IMR-90 (cell line): ENCODE measurements around the gene SLC6A11. TPM values are rescaled to one million over a fixed set of nuclear protein-coding genes. Genes with fewer than 3 reads are reported as not detected.

ENCODE experiments used
- ATAC-seq: fragments of 200-7000 bp; cut with Tn5 transposase; 2 replicates; pipeline ENCODE4 v1.9.1; 2020; ENCODE audit warnings: low read depth, mild to moderate bottlenecking, moderate library complexity
- BruUV-seq: library from RNA; stranded (reverse); fragments of 400-500 nt; replicated peaks from 2 replicates; lab custom pipeline; 2021; lab: Mats Ljungman, UMichigan
- CTCF ChIA-PET: fragments of 300-600 bp; formaldehyde crosslinking; extraction: SDS; loops from one replicate; lab custom pipeline; 2021; ENCODE audit warnings: antibody characterized with exemption; lab: Yijun Ruan, JAX
- POLR2A ChIA-PET: fragments of 300-600 bp; sonication (Branson Sonifier 250); formaldehyde crosslinking; loops from one replicate; lab custom pipeline; 2022; ENCODE audit warnings: antibody characterized with exemption; ENCODE audit not compliant: unreplicated experiment; lab: Charles Lee
- DNase-seq: peaks from one replicate; pipeline ENCODE4 v3.0.0; 2013
- H2AFZ ChIP-seq: replicated peaks from 2 replicates; pipeline ENCODE3; 2013; ENCODE audit warnings: low read length, mild to moderate bottlenecking; ENCODE audit not compliant: poor library complexity
- H2AK5ac ChIP-seq: 2 replicates; pipeline ENCODE4 v1.6.1; 2013; ENCODE audit warnings: low read depth, low read length, inconsistent platforms
- H2AK9ac ChIP-seq: replicated peaks from 2 replicates; pipeline ENCODE3; 2013; ENCODE audit warnings: mild to moderate bottlenecking, low read depth, low read length, moderate library complexity; ENCODE audit not compliant: poor library complexity
- H2BK120ac ChIP-seq: 2 replicates; pipeline ENCODE4 v1.6.1; 2013; ENCODE audit warnings: low read depth, low read length, inconsistent platforms
- H2BK15ac ChIP-seq: 3 replicates; pipeline ENCODE4 v1.6.1; 2013; ENCODE audit warnings: low read depth, low read length, inconsistent platforms
- H2BK20ac ChIP-seq: 2 replicates; pipeline ENCODE4 v1.6.1; 2013; ENCODE audit warnings: low read depth, mild to moderate bottlenecking, inconsistent platforms, low read length, moderate library complexity
- H2BK5ac ChIP-seq: 2 replicates; pipeline ENCODE4 v1.6.1; 2013; ENCODE audit warnings: mild to moderate bottlenecking, low read depth, low read length, inconsistent platforms; ENCODE audit not compliant: poor library complexity, severe bottlenecking
- H3K14ac ChIP-seq: replicated peaks from 2 replicates; pipeline ENCODE4 v1.6.1; 2013; ENCODE audit warnings: low read depth, low read length, inconsistent platforms
- H3K18ac ChIP-seq: 2 replicates; pipeline ENCODE4 v1.6.1; 2013; ENCODE audit warnings: low read depth, low read length, control low read depth
- H3K23ac ChIP-seq: 2 replicates; pipeline ENCODE4 v1.6.1; 2013; ENCODE audit warnings: low read depth, low read length, inconsistent platforms
- H3K27ac ChIP-seq: 2 replicates; pipeline ENCODE4 v1.5.1; 2013; ENCODE audit warnings: mild to moderate bottlenecking, control low read depth, low read length; ENCODE audit not compliant: insufficient read depth
- H3K27me3 ChIP-seq: 2 replicates; pipeline ENCODE4 v1.6.1; 2013; ENCODE audit warnings: low read length; ENCODE audit not compliant: control insufficient read depth, insufficient read depth
- H3K36me3 ChIP-seq: 2 replicates; pipeline ENCODE4 v1.6.1; 2013; ENCODE audit warnings: low read length, mixed read lengths; ENCODE audit not compliant: control insufficient read depth, insufficient read depth
- H3K4ac ChIP-seq: 2 replicates; pipeline ENCODE4 v1.6.1; 2013; ENCODE audit warnings: low read depth, low read length, inconsistent platforms
- H3K4me1 ChIP-seq: 2 replicates; pipeline ENCODE4 v1.6.1; 2013; ENCODE audit warnings: low read length, mixed read lengths; ENCODE audit not compliant: control insufficient read depth, insufficient read depth
- H3K4me2 ChIP-seq: 2 replicates; pipeline ENCODE4 v1.6.1; 2013; ENCODE audit warnings: low read depth, mild to moderate bottlenecking, control low read depth, low read length, moderate library complexity
- H3K4me3 ChIP-seq: 2 replicates; pipeline ENCODE4 v1.5.1; 2013; ENCODE audit warnings: low read depth, mild to moderate bottlenecking, control low read depth, low read length, moderate library complexity; ENCODE audit not compliant: insufficient read depth
- H3K56ac ChIP-seq: 2 replicates; pipeline ENCODE4 v1.6.1; 2013; ENCODE audit warnings: low read length, inconsistent platforms; ENCODE audit not compliant: insufficient read depth; ENCODE audit errors: extremely low read depth
- H3K79me1 ChIP-seq, 2 experiments: 2 replicates each; pipeline ENCODE4 v1.6.1; 2013; ENCODE audit warnings: low read length in 2 of 2, inconsistent platforms in 1 of 2, low read depth in 1 of 2
- H3K9ac ChIP-seq: 2 replicates; pipeline ENCODE4 v1.6.1; 2013; ENCODE audit warnings: low read depth, low read length, control low read depth
- H3K9me1 ChIP-seq: 2 replicates; pipeline ENCODE4 v1.6.1; 2013; ENCODE audit warnings: low read length, inconsistent platforms; ENCODE audit not compliant: insufficient read depth
- H3K9me3 ChIP-seq: 2 replicates; pipeline ENCODE4 v1.6.1; 2013; ENCODE audit warnings: low read length; ENCODE audit not compliant: control insufficient read depth, insufficient read depth
- H4K20me1 ChIP-seq: 2 replicates; pipeline ENCODE4 v1.6.1; 2013; ENCODE audit warnings: low read length, inconsistent platforms; ENCODE audit not compliant: insufficient read depth
- H4K5ac ChIP-seq: 2 replicates; pipeline ENCODE4 v1.6.1; 2013; ENCODE audit warnings: mild to moderate bottlenecking, low read depth, low read length, control low read depth
- H4K8ac ChIP-seq, 2 experiments: 2 replicates each; pipeline ENCODE4 v1.6.1; 2013; ENCODE audit warnings: low read depth in 2 of 2, low read length in 2 of 2, control low read depth in 1 of 2, inconsistent platforms in 1 of 2
- H4K91ac ChIP-seq: 2 replicates; pipeline ENCODE4 v1.6.1; 2013; ENCODE audit warnings: low read depth, low read length, inconsistent platforms; ENCODE audit not compliant: insufficient read depth
- BHLHE40 ChIP-seq: fragments of 150-350 bp; IDR thresholded peaks from 2 replicates; pipeline ENCODE4 v1.6.1; 2016; ENCODE audit warnings: mild to moderate bottlenecking, low read depth, low read length
- CEBPB ChIP-seq: IDR thresholded peaks from 2 replicates; pipeline ENCODE4 v1.6.1; 2012; ENCODE audit warnings: low read depth, low read length, improper control_type of control experiment
- CHD1 ChIP-seq: IDR thresholded peaks from 2 replicates; pipeline ENCODE4 v1.6.1; 2012; ENCODE audit warnings: low read depth, low read length, improper control_type of control experiment
- FOS ChIP-seq: fragments of 150-350 bp; IDR thresholded peaks from 2 replicates; pipeline ENCODE4 v1.6.1; 2016; ENCODE audit warnings: low read depth, low read length
- MAFK ChIP-seq: IDR thresholded peaks from 2 replicates; pipeline ENCODE4 v1.6.1; 2012; ENCODE audit warnings: low read depth, low read length, improper control_type of control experiment
- MXI1 ChIP-seq: IDR thresholded peaks from 2 replicates; pipeline ENCODE4 v1.6.1; 2012; ENCODE audit warnings: low read depth, mild to moderate bottlenecking, low read length, moderate library complexity, borderline replicate concordance
- NFE2L2 ChIP-seq: fragments of 150-350 bp; IDR thresholded peaks from 2 replicates; pipeline ENCODE4 v1.6.1; 2016; ENCODE audit warnings: low read depth, mild to moderate bottlenecking, low read length
- POLR2A ChIP-seq: IDR thresholded peaks from 2 replicates; pipeline ENCODE4 v1.6.1; 2012; ENCODE audit warnings: mild to moderate bottlenecking, low read depth, low read length
- RAD21 ChIP-seq: IDR thresholded peaks from 2 replicates; pipeline ENCODE4 v1.6.1; 2012; ENCODE audit warnings: low read length, improper control_type of control experiment
- RCOR1 ChIP-seq: IDR thresholded peaks from 2 replicates; pipeline ENCODE4 v1.6.1; 2012; ENCODE audit warnings: mild to moderate bottlenecking, low read length, improper control_type of control experiment; ENCODE audit not compliant: insufficient replicate concordance
- SMC3 ChIP-seq: fragments of 150-350 bp; IDR thresholded peaks from 2 replicates; pipeline ENCODE4 v1.6.1; 2016; ENCODE audit warnings: low read depth, mild to moderate bottlenecking, antibody characterized with exemption, low read length, moderate library complexity
- WGBS, 2 experiments: methylation state at CpG; one replicate each; pipeline versions ENCODE4 v1.1.5 to v1.1.7; 2013; ENCODE audit warnings: missing lambda C conversion rate in 2 of 2; ENCODE audit not compliant: insufficient read length in 1 of 2; ENCODE audit errors: extremely low coverage in 2 of 2; 5-methylcytosine and 5-hydroxymethylcytosine counted together
- dilution Hi-C: fragments of 300-500 bp; cut with HindIII; formaldehyde crosslinking; loops from one replicate; pipeline ENCODE4 v1.14.3; 2018; ENCODE audit warnings: low sequenced_read_pairs; ENCODE audit not compliant: unreplicated experiment
- in situ Hi-C: fragments of 300-500 bp; cut with MboI; formaldehyde crosslinking; loops from 3 replicates; pipeline ENCODE4 v1.14.3; 2019; ENCODE audit warnings: low sequenced_read_pairs, inconsistent platforms, mixed read lengths
- intact Hi-C: fragments of 100-400 bp; cut with micrococcal nuclease; formaldehyde crosslinking; loops from 2 replicates; pipeline ENCODE4 v1.10.0; 2022
- polyA plus RNA-seq, 3 experiments: library from polyadenylated mRNA; depleted of rRNA; stranded (reverse); fragments of >200 nt; gene quantifications; 2 replicates each; pipeline ENCODE4 v1.2.3, GENCODE V29; 2012; ENCODE audit warnings: low replicate concordance in 1 of 3
- total RNA-seq: library from RNA; depleted of rRNA; stranded (reverse); fragments of >200 nt; gene quantifications from 2 replicates; pipeline ENCODE4 v1.2.3, GENCODE V29; 2012
- TF ChIP-seq, protein P1 (sequence below): fragments of 150-350 bp; IDR thresholded peaks from 2 replicates; pipeline ENCODE4 v1.6.1; 2016; ENCODE audit warnings: low read depth, mild to moderate bottlenecking, low read length, moderate library complexity, borderline replicate concordance
- TF ChIP-seq, protein P2 (sequence below): conservative IDR thresholded peaks from 2 replicates; pipeline ENCODE4 v1.5.1; 2012; ENCODE audit warnings: mild to moderate bottlenecking, low read depth, low read length, improper control_type of control experiment
- TF ChIP-seq, protein P3 (sequence below): fragments of 150-350 bp; IDR thresholded peaks from 2 replicates; pipeline ENCODE4 v1.6.1; 2017; ENCODE audit warnings: mild to moderate bottlenecking, antibody characterized with exemption, low read length, low read depth

Gene SLC6A11
- total and polyA plus RNA-seq, 2 of the 4 experiments (the other 2 are of a cell fraction), result not detected

DNA sequence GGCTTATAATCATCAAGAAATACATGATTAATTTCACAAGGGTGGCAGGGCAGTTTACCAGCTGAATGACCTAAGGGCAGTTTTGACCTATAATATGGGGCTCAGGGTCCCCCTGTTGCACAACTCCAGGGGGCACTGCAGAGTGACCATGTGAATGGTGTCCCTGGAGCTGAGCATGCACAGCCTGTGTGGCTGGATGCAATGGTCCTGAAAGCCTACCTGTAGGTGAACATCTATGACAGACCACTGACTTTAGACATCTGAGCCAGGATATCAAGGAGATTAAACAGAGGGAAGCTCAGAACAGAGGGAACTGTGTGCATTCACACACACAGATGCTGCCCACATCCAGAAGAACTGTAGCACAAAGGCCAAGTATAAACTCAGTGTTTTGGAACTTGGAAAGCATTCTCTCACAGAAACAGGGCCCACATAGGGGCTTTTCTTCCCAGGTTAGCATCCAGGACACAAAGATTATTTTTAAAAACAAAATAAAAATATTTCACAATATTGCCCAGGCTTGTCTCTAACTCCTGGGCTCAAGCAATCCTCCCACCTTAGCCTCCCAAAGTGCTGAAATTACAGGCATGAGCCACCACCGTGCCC, 7.8 kb upstream of the SLC6A11 start:
- Histone ChIP-seq H2BK5ac (no peak overlapping the region), H3K56ac (no peak overlapping the region)
- POLR2A ChIA-PET, result no interaction called here

More for the DNA sequence above, 7.8 kb upstream of the SLC6A11 start:
- no peak overlapping the region for H2BK120ac ChIP-seq
- H3K4me3 ChIP-seq, result no peak overlapping the region
- no peaks in the 10 kb centered on the region for H3K27me3 ChIP-seq
- no peaks in the 10 kb centered on the region for H3K9me3 ChIP-seq
- H3K9me1 ChIP-seq, result no peaks in the 10 kb centered on the region
- no peaks in the 10 kb centered on the region for H3K36me3 ChIP-seq
- dilution Hi-C loops (no loop called here), intact Hi-C loops (no loop called here), in situ Hi-C loops (no loop called here)
- CTCF ChIA-PET, result interaction anchor here (0.6 kb wide), 1 partner anchor 63 kb away, joined by 3 read pairs; no protein-coding TSS in a partner anchor
- BruUV-seq, result no TSS peak
- no peak overlapping the region for H3K4me2 ChIP-seq
- no peak overlapping the region for H2BK20ac ChIP-seq
- no peak overlapping the region for H3K14ac ChIP-seq
- no peak overlapping the region for H2BK15ac ChIP-seq
- H3K79me1 ChIP-seq, result no peaks in the 10 kb centered on the region
- H3K4ac ChIP-seq, result no peak overlapping the region
- H3K9ac ChIP-seq, result no peak overlapping the region
- no peaks in the 10 kb centered on the region for H3K4me1 ChIP-seq
- no peak for TF ChIP-seq MXI1
- TF ChIP-seq RAD21, result no peak
- TF ChIP-seq, protein P1, sequence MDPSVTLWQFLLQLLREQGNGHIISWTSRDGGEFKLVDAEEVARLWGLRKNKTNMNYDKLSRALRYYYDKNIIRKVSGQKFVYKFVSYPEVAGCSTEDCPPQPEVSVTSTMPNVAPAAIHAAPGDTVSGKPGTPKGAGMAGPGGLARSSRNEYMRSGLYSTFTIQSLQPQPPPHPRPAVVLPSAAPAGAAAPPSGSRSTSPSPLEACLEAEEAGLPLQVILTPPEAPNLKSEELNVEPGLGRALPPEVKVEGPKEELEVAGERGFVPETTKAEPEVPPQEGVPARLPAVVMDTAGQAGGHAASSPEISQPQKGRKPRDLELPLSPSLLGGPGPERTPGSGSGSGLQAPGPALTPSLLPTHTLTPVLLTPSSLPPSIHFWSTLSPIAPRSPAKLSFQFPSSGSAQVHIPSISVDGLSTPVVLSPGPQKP, result no peak
- TF ChIP-seq SMC3, result no peak
- no peak for TF ChIP-seq POLR2A
- TF ChIP-seq, protein P2, sequence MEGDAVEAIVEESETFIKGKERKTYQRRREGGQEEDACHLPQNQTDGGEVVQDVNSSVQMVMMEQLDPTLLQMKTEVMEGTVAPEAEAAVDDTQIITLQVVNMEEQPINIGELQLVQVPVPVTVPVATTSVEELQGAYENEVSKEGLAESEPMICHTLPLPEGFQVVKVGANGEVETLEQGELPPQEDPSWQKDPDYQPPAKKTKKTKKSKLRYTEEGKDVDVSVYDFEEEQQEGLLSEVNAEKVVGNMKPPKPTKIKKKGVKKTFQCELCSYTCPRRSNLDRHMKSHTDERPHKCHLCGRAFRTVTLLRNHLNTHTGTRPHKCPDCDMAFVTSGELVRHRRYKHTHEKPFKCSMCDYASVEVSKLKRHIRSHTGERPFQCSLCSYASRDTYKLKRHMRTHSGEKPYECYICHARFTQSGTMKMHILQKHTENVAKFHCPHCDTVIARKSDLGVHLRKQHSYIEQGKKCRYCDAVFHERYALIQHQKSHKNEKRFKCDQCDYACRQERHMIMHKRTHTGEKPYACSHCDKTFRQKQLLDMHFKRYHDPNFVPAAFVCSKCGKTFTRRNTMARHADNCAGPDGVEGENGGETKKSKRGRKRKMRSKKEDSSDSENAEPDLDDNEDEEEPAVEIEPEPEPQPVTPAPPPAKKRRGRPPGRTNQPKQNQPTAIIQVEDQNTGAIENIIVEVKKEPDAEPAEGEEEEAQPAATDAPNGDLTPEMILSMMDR, result no peak
- TF ChIP-seq, protein P3, sequence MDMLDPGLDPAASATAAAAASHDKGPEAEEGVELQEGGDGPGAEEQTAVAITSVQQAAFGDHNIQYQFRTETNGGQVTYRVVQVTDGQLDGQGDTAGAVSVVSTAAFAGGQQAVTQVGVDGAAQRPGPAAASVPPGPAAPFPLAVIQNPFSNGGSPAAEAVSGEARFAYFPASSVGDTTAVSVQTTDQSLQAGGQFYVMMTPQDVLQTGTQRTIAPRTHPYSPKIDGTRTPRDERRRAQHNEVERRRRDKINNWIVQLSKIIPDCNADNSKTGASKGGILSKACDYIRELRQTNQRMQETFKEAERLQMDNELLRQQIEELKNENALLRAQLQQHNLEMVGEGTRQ, result no peak
- no peak for TF ChIP-seq NFE2L2
- no peak for TF ChIP-seq MAFK
- no peak for TF ChIP-seq FOS
- no peak for TF ChIP-seq BHLHE40
- TF ChIP-seq CEBPB, result no peak
- no peak for TF ChIP-seq CHD1
- no peak for TF ChIP-seq RCOR1
- no peak overlapping the region for H2AFZ ChIP-seq
- H3K27ac ChIP-seq, result no peak overlapping the region
- WGBS, 2 experiments, result no CpG with 5 or more reads among the region's 1 CpG
- H4K5ac ChIP-seq, result no peak overlapping the region
- no peak overlapping the region for H3K23ac ChIP-seq
- no peak overlapping the region for H2AK9ac ChIP-seq
- H4K8ac ChIP-seq, result no peak overlapping the region
- no peaks in the 10 kb centered on the region for H4K20me1 ChIP-seq
- no peak overlapping the region for H2AK5ac ChIP-seq
- H4K91ac ChIP-seq, result no peak overlapping the region
- no peak for ATAC-seq
- no peak overlapping the region for H3K18ac ChIP-seq
- no peak for DNase-seq
